RKO (cell line): ENCODE measurements around the gene IL17A.

ENCODE experiments used
- DNase-seq: peaks from one replicate; pipeline ENCODE4 v3.0.0-alpha.2; 2016; ENCODE audit warnings: low spot score

The IL17A gene

DNA sequence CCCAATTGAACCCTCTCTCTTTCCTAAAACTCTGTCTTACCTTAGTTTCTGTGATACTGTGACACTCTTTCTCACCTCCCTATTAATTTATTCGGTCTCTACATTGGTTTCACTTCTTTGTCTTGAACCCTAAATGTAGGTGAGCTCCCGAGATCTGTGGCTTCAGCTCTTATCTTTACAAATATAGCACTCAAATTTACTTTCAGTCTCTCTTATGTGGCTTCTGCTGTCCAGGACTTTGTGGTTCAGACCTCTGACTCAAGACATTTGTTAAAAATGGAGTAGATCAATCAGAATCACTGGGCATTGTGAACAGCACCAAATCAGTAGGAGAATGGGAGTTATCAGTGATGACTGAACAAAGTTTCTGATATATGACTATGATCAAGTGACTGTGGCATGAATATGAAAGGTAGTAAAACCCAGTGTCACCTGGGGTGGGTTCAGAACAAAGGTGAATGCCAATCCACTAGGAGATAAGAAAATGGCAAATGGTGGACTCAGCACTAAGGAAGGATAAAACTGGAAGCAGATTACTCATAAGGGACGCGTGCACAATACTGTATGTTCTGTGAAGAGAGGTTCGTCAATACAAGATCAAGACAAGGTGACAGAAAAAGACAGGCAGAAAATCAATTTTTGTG, 30.9 kb downstream of the IL17A start:
- no peak for DNase-seq

DNA sequence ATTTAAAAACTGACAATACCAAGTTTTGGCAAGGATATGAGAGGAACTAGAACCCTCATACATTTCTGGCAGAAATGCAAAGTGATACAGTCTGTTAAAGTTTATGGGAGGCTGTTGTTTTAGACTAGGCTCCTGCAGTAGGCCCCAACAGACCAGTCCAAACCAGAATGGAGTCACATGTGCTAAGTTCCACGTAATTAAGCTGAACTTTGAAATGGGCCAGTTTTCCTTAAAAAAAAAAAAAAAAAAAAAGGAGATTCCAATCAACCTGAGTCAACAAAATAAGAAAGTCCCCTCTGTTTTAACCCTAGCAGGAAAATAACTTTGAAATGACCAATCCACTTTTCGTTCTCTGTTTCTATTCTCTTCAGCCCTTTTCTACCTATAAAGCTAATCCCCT, 31.6 kb downstream of the IL17A start:
- no peak for DNase-seq

DNA sequence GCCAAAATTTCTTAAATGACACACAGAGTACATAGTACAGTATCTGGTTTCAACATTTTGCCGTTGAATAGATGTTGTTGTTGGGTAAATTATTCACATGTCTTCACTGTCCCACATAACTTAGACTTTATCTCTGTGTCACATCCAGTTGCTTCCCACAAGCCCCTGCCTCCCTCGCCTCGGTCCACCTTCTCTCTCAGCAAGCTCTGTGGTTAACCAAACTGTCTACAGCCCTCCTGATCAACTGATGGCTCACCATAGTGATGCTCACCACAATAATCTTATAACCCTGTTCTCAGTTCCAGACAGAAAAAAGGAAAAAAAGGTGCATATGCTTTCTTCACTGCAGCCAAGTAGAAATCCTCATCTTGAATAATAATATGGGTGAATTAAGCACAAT, 35.1 kb downstream of the IL17A start:
- DNase-seq = no peak

GRCh38 chr6:52227495-52227894, 41.3 kb downstream of the IL17A start:
- DNase-seq = no peak

DNA sequence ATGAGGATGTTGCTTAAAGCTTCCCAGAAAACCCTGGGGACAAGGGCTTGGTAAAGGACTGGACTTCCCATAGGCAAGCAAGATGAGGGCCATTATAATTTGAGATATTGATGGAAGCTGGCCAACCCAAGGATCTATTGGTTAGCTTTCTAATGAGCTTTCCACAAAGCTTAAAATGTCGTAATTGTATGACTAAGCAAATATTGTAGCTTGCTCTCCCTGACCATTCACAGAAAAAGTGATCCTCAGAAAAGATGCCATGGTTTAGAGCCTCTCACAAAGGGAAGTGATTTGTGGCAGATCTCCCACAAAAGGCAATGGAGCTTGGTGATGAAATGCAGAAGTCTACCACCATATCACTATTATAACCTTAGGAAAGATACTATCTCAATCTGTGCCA, 44.5 kb downstream of the IL17A start:
- no peak for DNase-seq

DNA sequence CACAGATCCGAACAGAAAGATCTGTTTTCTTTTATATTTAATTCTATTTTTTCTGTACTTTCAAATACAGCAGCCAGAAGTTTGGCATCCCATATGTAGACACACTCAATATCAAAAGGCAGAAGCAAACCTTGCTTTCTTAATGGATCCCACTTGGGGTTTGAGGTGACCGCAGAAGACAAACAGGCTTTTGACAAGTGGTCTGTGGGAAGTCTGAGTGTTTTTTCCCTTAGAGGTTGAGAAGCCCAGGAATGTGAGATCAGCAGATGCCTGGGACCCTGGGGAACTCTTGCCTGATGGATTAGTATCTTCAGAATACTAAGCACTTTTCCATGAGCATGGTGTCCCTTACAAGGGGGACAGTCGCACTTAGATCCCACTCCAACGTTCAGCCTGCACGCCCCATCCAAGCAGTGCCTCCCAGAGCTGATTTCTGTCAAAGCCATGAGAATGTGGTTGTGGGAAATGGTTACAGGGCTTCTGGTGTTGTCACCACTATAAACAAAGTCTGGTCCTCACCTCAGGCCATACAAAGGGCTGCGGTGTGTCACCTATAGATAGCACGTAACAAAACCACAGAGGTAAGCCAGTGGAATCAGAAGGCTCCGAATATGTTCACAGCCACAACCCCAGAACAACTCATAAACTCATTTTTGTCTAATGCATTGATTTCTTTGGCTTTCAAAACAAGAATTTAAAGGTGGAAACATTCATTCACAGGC, 45.4 kb downstream of the IL17A start:
- DNase-seq = no peak

DNA sequence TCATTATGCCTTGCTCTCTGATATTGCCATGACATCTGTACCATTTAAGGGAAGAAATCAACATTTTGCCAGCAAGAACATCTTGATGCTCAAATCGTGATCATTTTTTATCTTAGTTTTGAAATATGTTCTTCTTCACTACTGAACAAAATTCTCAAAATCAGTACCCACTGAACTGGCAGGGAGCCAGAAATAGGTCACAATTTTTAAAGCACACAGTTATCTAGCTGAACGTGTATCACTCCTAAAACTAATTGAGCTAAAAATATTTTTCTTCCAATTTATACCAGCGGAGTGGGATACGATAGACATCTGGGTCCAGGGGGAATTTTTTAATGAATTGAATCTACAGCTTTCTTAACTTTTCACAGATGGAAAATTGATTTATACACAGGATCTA, 46.8 kb downstream of the IL17A start:
- no peak for DNase-seq

DNA sequence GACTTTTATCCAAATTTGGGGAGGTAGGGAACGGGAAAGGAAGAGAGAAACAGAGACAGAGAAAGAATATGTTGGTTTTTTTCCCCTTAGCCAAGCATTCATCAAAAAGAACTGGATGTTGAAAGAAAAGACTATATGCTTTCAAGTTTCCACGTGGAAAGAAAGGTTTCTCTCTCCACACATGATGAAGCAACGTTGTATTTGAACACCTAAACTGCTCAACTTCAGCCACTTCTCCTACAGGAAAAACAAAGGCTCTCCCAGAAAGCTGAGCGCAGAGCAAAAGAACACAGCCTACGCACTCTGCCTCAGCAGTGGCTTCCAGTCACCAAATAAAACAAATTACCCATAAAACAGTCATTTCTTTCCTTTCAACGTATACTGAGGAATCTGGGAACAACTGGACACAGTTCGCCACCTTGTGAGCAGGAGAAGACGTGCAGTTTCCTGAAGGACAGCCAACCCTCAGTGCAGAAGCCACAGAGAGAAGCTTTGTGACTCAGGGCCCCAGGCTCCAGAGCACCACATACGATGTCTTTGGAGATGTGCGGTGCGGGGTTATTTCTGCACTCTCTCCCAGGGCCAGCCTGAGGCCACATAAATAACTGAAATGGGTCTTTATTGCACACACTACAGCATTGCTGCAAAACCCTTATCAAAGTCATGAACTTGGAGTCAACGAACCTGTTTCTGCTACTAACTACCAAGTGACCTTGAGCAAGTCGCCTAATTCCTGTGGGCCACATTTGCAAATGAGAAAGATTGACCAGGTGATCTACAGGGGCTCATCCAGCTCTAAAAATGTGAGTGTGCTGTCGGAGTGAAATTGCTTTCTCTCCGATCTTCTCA, 48.0 kb downstream of the IL17A start:
- DNase-seq = peak; percentile 95
